ENCODE results near the gene GOLGA8N. TPM values are rescaled to one million over a fixed set of nuclear protein-coding genes. Genes with fewer than 3 reads are reported as not detected.

The GOLGA8N gene
- polyA plus RNA-seq, 3 donors, result 14.8 to 42.2 (median 19.7) TPM

- DNase-seq (ENCODE audit: extremely low read depth in 1 of 11, low read depth in 9 of 11, low spot score in 4 of 11), result no peak
Observed at GRCh38 chr15:32642667-32643435, 49.6 kb downstream of the GOLGA8N start.

GRCh38 chr15:32643907-32644445, 50.7 kb downstream of the GOLGA8N start:
- DNase-seq (ENCODE audit: extremely low read depth in 1 of 11, low read depth in 9 of 11, low spot score in 4 of 11), result no peak

- DNase-seq (ENCODE audit: extremely low read depth in 1 of 11, low read depth in 9 of 11, low spot score in 4 of 11), result peak in 4 of 11 donors; percentile 16 to 39 (median 32)
Observed at GRCh38 chr15:32646291-32646690, 53.0 kb downstream of the GOLGA8N start.

GRCh38 chr15:32649342-32649741, 56.1 kb downstream of the GOLGA8N start:
- DNase-seq (ENCODE audit: extremely low read depth in 1 of 11, low read depth in 9 of 11, low spot score in 4 of 11), result no peak

GRCh38 chr15:32651229-32651837, 58.1 kb downstream of the GOLGA8N start:
- peak in 5 of 11 donors; percentile 16 to 43 (median 24) for DNase-seq (ENCODE audit: extremely low read depth in 1 of 11, low read depth in 9 of 11, low spot score in 4 of 11)

GRCh38 chr15:32652178-32652577, 58.9 kb downstream of the GOLGA8N start:
- DNase-seq (ENCODE audit: extremely low read depth in 1 of 11, low read depth in 9 of 11, low spot score in 4 of 11), result no peak

GRCh38 chr15:32656091-32656490, 62.8 kb downstream of the GOLGA8N start:
- DNase-seq (ENCODE audit: extremely low read depth in 1 of 11, low read depth in 9 of 11, low spot score in 4 of 11), result no peak

GRCh38 chr15:32656496-32656895, 63.2 kb downstream of the GOLGA8N start:
- no peak for DNase-seq (ENCODE audit: extremely low read depth in 1 of 11, low read depth in 9 of 11, low spot score in 4 of 11)

Other genes with a start within 250 kb of the GOLGA8N start
- 1 to 10 TPM; 2.4 to 4.4 (median 2.9) TPM for gene GOLGA8K, start 190.2 kb upstream of the GOLGA8N start, polyA plus RNA-seq (ENCODE audit: insufficient read length in 3 of 3)
- 1 to 10 TPM in 1 of 3 donors, under 1 TPM in 2; 0.42 to 1.5 (median 0.73) TPM for gene GOLGA8O, start 137.8 kb upstream of the GOLGA8N start, polyA plus RNA-seq (ENCODE audit: insufficient read length in 3 of 3)
- gene ARHGAP11A, start 22.0 kb downstream of the GOLGA8N start, polyA plus RNA-seq (ENCODE audit: insufficient read length in 3 of 3), result 10 to 100 TPM; 26.0 to 38.9 (median 38.1) TPM
- gene SCG5, start 48.3 kb downstream of the GOLGA8N start, polyA plus RNA-seq (ENCODE audit: insufficient read length in 3 of 3), result 10 to 100 TPM; 19.0 to 31.4 (median 26.6) TPM
- gene GREM1, start 124.5 kb downstream of the GOLGA8N start, polyA plus RNA-seq (ENCODE audit: insufficient read length in 3 of 3), result under 1 TPM; 0.12 to 0.52 (median 0.20) TPM

Measured in renal cortex interstitium (tissue), 11 donors.